Astrocyte of the hippocampus (primary cell): ENCODE measurements around the gene FUCA2.
"Not testable (repeated sequence)": the region's sequence is repeated elsewhere in the genome, so short reads cannot be mapped to it uniquely, and the experiment has no call there.

ENCODE experiments used
- DNase-seq: peaks from one replicate; pipeline ENCODE4 v3.0.0; 2011; ENCODE audit warnings: low read depth, low spot score

FUCA2 gene

DNA sequence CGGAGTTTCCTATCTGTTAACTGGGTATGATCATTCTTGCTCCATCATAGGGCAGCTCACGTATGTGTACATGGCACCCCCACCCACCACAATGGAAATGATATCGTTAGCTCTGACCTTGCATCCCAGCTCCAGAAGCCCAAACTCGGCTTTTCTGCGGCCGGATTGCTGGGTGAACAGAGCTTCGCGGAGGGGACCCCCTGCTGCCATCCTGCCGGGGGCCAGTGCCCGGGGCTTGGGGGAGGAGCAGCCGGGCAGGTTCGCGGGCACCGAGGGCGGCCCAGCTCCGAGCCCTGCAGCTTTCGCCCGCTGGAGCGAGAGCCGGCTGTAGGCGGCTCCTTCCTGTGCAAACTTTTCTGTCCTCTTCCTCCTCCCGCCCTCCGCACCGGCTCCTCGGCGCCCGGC lies 24.9 kb upstream of the FUCA2 start:
- DNase-seq, result peak; percentile 80

DNA sequence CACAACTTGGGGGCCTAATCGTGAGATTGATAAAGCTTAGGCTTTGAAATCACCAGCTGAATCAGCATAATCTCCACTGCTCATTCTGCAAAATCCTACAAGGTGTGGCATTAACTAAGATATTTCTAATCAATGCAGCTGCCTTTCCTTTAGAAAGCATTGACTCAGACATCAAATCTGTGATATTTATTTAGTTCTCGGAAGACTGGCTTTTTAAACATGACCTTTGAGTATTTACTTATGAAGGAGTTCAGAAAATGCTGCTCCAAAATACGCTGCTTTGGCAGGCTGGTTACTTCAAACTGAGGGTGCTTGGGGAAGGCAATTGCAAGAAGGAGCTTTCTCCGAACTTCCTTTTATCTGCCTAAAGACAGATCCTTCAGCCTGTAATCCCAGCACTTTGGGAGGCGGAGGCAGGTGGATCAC lies 23.7 kb upstream of the FUCA2 start:
- no peak for DNase-seq

DNA sequence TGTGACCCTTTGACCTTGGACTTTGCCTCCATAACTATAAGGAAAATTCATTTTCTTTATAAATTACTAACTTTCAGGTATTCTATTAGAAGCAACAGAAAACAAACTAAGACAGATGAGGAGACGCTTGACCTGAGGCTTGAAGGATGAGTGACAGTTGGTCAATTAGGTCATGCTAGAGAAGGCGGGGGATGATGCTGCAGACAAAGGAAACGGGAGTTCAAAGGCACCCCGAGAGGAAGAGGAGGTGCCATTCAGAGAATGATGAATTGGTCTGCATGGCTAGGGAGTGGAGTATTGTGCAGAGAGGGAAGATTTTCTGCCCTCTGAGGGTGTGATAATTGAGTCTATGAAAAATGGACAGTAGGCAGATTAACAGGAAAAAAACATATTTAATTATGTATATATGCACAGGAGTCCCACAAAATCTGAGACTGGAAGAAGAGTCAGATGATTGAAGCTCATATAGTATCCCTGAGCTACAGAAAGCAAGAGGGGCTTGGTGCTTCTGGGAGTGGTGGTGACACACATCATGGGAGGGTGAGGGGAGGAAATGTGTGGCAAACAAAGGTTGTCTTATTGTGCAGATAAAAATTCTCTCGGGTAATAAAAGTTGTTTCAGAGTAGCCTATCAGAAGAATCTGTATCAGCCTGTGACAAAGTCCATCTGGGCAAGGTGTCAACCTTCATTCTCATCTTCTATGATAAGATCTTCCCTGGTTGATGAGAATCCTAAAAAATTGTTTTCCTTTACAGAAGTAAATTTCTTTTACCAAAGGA lies 20.4 kb upstream of the FUCA2 start:
- DNase-seq, result no peak

DNA sequence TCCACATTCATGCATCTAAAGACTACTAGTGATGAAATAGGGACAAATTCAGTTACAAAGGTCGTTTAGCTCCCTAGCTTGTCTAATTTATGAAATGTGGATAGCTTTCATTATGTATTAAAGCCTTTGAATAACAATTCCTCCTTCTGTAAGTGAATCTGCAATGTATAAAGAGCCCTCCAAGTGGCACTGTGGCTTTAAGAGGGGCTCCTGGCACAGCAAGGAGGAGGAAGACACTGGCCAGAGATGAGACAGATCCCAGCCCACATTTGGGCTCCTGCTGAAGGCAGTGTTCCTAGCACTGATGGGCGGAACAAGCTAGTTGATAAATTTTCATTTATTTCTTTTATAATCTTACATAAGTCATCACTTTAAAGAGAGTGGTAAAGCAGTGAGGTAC lies 17.6 kb upstream of the FUCA2 start:
- no peak for DNase-seq

DNA sequence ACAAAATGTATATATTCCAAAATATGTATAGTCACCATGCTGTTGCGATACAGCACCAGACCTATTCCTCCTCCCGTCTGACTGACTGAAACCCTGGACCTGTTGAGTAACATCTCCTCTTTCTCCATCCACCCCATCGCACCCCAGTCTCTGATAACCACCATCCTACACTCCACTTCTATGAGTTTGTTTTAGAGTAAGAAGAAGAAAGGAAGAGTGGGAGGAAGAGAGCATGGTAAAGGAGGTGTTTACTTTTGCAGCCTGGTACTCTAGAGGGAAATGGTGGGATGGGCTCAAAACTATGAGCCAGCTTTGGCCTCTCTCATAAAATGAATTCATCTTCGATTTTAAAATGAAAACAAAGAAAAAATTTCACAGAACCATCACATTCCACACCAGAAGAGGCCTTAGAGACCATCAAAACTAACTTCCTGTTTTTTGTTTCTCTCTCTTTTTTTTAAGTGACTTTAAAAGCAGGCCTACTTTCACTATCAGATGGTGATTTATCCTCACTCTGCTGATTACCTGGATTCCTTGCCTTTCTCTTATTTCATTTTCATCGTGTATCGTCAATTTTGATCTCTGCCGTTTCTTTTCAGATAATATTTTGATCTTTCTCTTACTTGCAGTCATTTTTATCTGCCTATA lies 16.8 kb upstream of the FUCA2 start:
- DNase-seq, result no peak

DNA sequence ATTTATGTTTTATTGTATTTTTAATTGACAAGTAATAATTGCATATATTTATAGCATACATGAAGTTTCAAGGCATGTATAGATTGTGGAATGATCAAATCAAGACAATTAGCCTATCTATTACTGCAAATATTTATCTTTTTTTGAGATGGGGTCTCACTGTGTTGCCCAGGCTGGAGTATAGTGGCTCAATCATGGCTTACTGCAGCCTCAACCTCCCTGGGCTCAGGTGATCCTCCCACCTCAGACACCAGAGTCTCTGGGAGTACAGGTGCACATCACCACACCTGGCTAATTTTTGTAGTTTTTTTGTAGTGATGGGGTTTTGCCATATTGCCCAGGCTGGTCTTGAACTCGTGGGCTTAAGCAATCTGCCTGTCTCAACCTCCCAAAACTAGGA lies 16.2 kb upstream of the FUCA2 start:
- DNase-seq, result no peak

DNA sequence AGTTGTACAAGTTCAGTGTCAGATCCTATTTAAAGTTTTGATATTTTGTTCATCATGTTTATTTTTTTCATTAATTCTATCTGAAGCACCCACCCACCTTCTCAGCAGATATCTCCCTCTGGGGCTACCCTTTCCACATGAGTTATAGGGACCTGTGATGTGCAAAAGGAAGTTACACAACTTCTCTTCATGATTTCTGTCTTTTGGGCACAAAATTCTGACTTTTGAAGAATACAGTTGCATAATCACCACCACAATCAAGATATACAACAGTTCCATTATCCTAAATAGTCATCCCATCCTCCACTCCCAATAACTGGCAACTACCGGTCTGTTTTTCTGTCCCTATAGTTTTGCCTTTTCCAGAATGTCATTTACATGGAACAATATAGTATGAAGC lies 13.8 kb upstream of the FUCA2 start:
- no peak for DNase-seq

DNA sequence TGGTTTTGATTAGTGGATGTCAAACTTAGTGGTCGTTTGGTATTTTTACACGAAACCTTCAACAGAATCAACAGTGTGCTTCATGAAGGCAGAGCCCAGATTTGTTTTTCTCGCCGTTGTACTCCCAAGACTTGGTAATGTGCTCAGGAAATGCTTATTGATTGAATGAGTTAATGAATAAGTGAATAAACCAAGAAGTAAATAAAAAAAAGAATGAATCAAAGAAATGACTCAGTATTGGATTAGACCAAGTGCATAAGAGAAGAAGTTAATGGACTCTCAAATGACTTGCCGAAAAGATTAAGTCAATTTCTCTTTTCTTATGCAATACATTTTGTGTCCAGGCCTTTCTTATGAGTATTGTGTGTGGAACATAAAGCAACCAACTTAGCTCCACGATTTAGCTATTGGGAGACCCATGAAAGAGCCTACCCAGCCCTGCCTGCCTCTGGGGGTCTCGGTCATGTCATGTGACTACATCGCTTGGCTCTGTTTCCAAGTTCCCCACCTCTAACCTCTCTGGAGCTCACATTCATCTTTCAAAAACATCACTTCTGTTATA lies 10.6 kb upstream of the FUCA2 start:
- no peak for DNase-seq

DNA sequence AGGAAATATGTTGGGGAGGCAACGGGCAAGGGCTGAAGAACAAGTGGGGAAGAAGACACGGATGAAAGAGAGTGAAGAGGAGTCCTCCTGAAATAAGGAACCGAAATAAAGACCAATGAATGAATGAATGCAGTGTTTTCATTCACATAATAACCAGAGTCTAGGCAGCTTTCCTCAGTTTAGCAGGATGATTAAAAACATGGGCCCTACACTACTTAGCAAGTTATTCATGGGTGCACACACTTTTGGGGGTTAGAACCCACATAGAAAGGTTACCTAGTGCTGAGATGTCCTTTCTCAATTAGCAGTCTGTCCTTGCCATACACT lies 5.9 kb upstream of the FUCA2 start:
- DNase-seq, result no peak

DNA sequence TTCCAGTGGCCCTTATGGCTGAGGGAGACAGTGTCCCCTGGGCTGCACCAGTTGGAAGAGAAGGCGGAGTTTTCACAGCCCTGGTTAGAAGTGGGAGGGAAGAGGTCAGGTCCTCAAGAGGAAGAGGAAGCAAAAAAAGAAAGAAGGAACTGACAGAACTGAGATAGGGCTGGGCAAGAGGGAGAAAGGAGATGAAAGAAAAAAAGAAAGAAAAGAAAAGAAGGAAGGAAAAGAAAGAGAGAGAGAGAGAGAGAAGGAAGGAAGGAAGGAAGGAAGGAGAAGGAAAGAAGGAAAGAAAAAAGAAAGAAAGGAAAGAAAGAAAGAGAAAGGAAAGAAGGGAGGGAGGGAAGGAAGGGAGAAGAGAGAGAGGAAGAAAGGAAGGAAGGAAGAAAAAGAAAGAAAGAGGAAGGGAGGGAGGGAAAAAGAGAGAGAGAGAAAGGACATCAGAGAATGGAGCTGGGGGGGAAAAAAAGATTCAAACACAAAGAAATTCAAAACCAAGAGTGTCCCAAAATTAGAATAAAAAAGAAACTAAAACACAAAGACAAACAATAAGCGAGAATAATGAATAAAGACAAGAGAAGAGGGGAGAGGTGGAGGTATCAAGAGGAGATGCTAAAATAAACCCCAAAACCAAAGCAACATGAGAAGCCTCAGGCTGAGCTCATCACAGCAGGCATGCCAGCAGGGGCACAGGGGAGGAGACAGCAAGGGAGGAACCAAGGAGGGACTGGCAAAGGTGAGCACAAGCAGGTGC lies 5.3 kb upstream of the FUCA2 start:
- DNase-seq, result no peak

DNA sequence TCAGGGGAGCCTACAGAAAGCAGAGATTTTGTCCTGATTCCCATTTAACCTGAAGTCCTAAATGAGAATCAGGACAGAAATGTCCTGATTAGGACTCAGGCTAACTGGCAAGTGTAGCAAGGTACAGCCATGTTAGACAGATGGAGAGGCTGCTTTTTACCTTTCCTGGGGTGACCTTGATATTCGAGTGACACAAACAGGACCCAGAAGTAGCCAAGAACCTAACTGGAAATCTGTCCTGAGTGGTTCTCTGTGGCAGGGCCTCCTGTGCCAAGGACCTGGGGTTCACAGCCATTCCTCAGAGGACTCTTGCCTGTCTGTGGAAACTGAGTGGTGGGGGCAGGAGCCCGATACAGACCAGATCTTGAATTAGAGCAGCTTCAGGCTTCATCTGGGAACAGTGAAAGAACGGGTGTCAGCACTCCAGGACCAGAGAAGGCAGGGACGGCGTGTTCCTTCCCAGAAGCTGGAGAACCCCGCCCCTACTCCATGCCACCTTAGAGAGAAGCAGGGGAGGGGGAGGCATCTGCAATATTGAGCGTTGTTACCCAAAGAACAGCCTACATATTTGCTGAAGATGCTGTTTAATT lies 4.3 kb upstream of the FUCA2 start:
- no peak for DNase-seq

DNA sequence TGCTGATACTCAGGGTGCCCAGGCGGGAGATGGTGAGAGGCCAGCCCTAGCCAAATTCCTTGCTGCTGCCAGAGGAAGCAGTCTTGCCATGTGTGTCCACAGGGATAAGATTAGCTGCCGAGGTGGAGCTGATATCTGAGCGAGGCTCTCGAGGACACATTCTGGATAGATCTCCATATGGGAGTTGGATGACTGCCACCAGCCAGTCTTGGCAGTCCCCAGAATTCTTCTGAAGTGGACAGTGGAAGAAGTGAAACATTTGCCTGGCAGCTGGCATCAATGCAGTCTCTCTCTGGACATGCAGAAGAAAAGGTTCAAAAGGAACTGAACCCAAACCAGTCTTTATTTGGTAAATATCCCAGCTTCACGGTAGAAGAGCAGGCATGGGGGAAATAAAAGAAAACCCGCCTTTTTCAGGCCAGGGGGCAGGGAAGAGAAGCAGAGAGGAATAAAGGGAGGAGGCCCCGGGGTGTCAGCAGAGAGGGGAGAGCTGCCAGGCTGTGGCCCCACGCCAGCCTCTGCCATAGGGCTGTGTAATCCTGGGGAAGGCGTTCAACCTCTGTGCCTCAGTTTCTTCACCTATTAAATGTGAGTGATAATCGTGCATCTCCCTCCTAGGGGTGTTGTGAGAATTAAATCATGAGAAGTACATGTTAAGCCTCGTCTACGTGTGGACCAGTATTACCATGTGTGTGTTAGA lies 3.7 kb upstream of the FUCA2 start:
- peak; percentile 68 for DNase-seq

DNA sequence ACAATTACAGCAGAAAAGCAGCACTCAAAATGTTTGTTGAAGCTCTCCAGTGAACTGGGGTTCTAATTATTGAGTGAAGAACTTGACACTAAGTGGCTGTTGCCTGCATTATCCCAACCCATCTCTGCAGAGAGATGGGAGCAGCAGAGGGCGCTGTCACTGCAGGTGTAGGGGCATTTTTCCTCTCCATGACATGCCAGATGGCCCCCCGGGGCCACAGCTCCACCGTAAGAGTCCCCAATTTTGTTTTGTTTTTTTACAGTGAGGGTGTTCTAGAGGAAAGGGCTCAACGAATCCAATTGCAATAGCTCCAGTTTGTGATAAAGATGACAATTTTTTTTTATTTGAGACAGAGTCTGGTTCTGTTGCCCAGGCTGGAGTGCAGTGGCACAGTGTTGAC lies 1.9 kb upstream of the FUCA2 start:
- DNase-seq, result no peak

DNA sequence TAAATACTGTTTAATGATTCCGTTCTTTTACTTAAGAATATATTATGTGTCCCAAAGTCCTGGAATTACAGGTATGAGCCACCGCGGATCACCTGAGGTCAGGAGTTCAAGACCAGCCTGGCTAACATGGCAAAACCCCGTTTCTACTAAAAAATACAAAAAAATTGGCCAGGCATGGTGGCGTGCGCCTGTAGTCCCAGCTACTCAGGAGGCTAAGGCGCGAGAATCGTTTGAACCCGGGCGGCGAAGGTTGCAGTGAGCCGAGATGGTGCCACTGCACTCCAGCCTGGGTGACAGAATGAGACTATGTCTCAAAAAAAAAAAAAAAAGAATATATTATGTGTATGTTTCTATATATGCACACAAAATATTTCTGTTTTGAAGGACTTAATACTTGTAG lies 1.2 kb downstream of the FUCA2 start:
- DNase-seq, result not testable (repeated sequence)

DNA sequence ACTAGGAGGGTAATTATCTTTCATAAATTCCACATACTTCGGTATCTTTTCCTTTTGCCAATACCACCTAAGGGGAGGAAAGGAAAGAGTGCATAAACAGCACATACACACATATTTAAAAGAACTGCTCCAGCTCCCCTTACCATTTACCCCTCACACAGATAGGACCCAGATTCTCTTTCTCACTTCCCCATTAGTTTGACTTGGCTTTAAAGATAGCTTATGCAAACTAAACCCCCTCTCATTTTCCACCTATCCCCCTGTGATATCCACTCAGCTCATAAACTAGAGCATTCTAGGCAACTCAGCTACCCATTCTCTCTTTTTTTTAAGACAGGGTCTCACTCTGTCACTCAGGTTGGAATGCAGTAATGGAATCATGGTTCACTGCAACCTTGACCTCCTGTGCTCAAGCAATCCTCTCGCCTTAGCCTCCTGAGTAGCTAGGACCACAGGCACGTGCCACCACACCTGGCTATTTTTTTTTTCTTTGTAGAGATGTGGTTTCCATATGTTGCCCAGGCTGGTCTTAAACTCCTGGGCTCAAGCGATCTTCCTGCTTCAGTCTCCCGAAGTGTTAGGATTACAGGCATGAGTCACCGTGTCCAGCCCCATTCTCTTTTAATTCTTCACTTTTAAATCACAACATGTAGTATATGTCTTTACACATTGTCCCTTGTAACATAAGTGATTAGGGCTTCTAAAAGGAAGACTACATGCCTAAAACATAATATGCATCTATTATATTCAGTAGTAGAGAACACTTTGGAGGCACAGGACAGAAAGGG lies 4.0 kb downstream of the FUCA2 start:
- peak; percentile 11 for DNase-seq

DNA sequence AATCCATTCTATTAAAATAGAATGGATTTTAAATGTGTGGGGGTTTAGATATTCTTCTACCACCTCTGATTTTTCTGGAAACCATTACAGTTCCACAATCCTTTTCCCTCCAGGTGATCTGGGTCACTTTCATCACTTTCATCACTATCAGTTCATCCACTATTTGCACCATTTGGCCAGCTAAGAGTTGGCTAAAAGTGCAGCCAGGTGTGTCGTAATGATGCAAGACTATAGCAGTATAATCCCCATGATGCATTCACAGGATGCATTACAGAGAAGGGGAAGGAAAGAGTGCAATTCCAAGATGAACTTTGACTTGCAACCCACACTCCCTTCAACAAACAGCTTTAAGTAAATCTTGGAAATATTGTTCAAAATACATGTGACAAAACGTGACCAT lies 4.9 kb downstream of the FUCA2 start:
- no peak for DNase-seq

DNA sequence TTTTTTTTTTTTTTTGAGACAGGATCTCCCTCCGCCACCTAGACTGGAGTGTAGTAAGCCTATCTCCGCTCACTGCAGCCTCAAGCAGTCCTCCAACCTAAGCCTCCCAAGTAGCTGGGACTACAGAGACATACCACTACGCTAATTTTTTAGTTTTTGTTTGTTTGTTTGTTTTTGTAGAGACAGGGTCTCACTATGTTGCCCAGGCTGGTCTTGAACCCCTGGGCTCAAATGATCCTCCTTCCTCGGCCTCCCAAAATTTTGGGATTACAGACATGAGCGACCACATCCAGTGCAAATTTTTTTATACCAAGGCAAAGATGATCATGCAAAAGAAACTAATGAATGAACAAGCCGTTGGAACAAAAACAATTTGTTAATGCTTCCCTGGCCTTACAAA lies 5.3 kb downstream of the FUCA2 start:
- DNase-seq, result no peak

DNA sequence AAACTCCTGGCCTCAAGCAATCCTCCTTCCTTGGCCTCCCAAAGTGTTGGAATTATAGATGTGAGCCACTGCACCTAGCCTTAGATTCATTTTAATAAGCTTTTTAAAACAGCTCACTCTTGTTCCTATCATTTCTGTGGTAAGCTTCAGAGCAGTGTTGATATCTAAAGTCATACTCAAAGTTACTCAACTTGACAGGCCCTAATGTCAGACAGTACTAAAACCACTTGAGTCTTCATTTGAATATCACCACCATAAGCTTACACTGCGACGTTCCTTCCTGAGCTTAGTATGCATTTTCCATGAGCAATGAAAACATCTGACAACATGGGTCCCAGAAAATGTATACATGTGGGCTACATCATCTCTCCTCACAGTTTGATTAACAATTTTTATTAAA lies 6.0 kb downstream of the FUCA2 start:
- DNase-seq, result no peak

DNA sequence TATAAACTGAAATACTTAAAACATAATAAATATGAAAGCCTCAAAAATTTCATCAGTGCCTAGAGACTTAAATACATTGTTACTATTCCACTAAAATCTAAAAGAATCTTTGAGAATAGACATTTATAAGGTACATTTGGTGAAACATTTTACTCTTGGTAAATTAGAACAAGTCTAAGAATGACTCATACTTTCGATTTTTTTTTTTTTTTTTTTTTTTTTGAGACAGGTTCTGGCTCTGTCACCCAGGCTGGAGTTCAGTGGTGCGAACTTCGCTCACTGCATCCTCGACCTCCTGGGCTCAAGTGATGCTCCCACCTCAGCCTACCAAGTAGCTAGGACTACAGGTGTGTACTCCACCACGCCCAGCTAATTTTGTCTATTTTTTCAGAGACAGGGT lies 6.4 kb downstream of the FUCA2 start:
- DNase-seq, result no peak

DNA sequence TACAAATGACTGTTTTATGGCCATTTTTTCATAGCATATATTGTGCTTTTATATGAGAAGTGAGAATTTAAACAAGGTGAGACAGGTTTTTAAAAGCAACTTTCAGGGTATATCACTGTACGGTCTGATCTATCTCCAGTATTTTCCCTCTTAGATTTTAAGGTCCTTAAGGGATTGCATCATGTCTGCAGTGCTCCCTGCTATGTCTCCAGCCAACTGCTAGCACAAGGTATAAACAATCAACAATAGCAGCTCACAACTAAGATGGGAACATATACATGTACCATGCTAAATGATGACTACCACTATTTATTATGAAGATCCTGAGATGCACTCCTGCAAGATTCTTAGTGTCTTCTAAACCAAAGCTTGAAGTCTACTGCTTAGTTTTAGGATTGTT lies 7.2 kb downstream of the FUCA2 start:
- DNase-seq, result no peak

DNA sequence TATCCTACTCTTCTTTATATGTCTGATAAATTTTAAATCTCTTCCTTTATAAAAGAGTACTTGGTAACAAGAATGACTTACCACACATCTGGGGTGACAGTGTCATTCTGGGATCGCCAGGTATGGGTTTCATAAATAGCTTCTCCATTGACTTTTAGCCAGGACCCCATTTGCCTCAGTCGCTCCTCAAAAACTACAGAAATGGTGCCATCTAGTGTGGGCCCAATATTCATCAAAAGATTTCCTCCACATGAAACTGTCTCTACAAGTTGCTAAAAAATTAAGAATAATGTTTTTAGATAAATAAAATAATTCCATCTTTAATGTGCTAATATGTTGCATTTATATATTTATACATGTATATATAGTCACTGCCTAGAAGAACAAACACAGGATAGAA lies 9.7 kb downstream of the FUCA2 start:
- DNase-seq, result peak; percentile 11
